ENCODE results near the gene ITGAL. TPM values are rescaled to one million over a fixed set of nuclear protein-coding genes. Genes with fewer than 3 reads are reported as not detected.

The ITGAL gene
- total and polyA plus RNA-seq, 2 donors (not counting 3 experiments of a cell fraction or from before 2014, with no cell fraction given) = not detected

GRCh38 chr16:30429418-30429677 is 43.2 kb upstream of the ITGAL start:
- Histone ChIP-seq H3K27ac (ENCODE audit: insufficient read depth, low read depth, low read length) (peak overlapping the region; percentile 14), H3K9me1 (replicated peaks; ENCODE audit: control insufficient read depth, extremely low read depth, insufficient read depth, low read length) (no peaks in the 10 kb centered on the region), H3K4me1 (ENCODE audit: control insufficient read depth, extremely low read depth, insufficient read depth, low read length) (peaks cover 23% of the 10 kb centered on the region), H3K9ac (replicated peaks; ENCODE audit: extremely low read depth, insufficient read depth, low read length) (peak overlapping the region; percentile 65), H2AFZ (ENCODE audit: low read depth, low read length) (peak overlapping the region; percentile 53), H3K79me2 (ENCODE audit: control insufficient read depth, insufficient read depth, low read length) (peaks cover 19% of the 10 kb centered on the region), H4K20me1 (replicated peaks; ENCODE audit: control insufficient read depth, extremely low read depth, insufficient read depth, low read length) (no peaks in the 10 kb centered on the region), H3K4me2 (ENCODE audit: insufficient read depth, low read length) (peak overlapping the region; percentile 88), H3K9me3 (replicated peaks; ENCODE audit: control insufficient read depth, insufficient read depth, low read length) (no peaks in the 10 kb centered on the region), H3K4me3 (replicated peaks in 1 of 3; ENCODE audit: insufficient read depth in 1 of 3, low read depth in 1 of 3, low read length in 3 of 3) (peak overlapping the region; percentile 40 to 73 (median 63)), H3K27me3 (ENCODE audit: control insufficient read depth in 2 of 2, insufficient read depth in 2 of 2, low read length in 2 of 2) (peaks cover 0 to 4% of the 10 kb centered on the region in 2 experiments), H3K36me3 (ENCODE audit: control insufficient read depth in 2 of 2, extremely low read depth in 1 of 2, insufficient read depth in 2 of 2, low read length in 2 of 2) (no peaks in the 10 kb centered on the region)
- TF ChIP-seq GATA2 (IDR thresholded peaks at IDR 0.05; ENCODE audit: insufficient read depth, insufficient read length, low read depth, low read length) = no peak
- no peak for TF ChIP-seq POLR2A (IDR thresholded peaks at IDR 0.05; ENCODE audit: low read depth, low read length)
- dilution Hi-C loops (cut with MboI; ENCODE audit: extremely low pct_ligation_motif_present, low sequenced_read_pairs) (no loop called here), intact Hi-C loops (cut with micrococcal nuclease) (no loop called here)
- POLR2A ChIA-PET = interaction anchor here (1.0 to 1.5 kb wide), 4 partner anchors 11 to 364 kb away, joined by 4 to 6 read pairs (median 4); partner anchors contain the start of genes ALDOA, ZNF764 and ZNF771
- CTCF ChIA-PET = interaction anchor here (0.6 to 2.8 kb wide), 46 partner anchors 9 to 337 kb away, joined by 3 to 46 read pairs (median 5); partner anchors contain the start of genes PRR14, SEPHS2, TBC1D10B and TBX6
- no TSS peak for BruUV-seq (replicated peaks)
- FAIRE-seq (no peak), DNase-seq (ENCODE audit: low read depth, low spot score) (no peak)

GRCh38 chr16:30429678-30430427 is 42.7 kb upstream of the ITGAL start, which contains the start of gene DCTPP1:
DCTPP1 (minus strand) TSS chr16:30430030; CDS start chr16:30429980, 50 bp downstream.
- Histone ChIP-seq H3K27ac (ENCODE audit: insufficient read depth, low read depth, low read length) (peak within 1 kb of the TSS; percentile 38), H2AFZ (ENCODE audit: low read depth, low read length) (peak within 1 kb of the TSS; percentile 88), H3K9ac (replicated peaks; ENCODE audit: extremely low read depth, insufficient read depth, low read length) (peak within 1 kb of the TSS; percentile 65), H4K20me1 (replicated peaks; ENCODE audit: control insufficient read depth, extremely low read depth, insufficient read depth, low read length) (no peaks in the 10 kb centered on the region), H3K36me3 (ENCODE audit: control insufficient read depth in 2 of 2, extremely low read depth in 1 of 2, insufficient read depth in 2 of 2, low read length in 2 of 2) (no peaks in the 10 kb centered on the region), H3K9me1 (replicated peaks; ENCODE audit: control insufficient read depth, extremely low read depth, insufficient read depth, low read length) (no peaks in the 10 kb centered on the region), H3K27me3 (ENCODE audit: control insufficient read depth in 2 of 2, insufficient read depth in 2 of 2, low read length in 2 of 2) (peaks cover 0 to 4% of the 10 kb centered on the region in 2 experiments), H3K4me3 (replicated peaks in 1 of 3; ENCODE audit: insufficient read depth in 1 of 3, low read depth in 1 of 3, low read length in 3 of 3) (peak within 1 kb of the TSS; percentile 40 to 73 (median 63)), H3K4me1 (ENCODE audit: control insufficient read depth, extremely low read depth, insufficient read depth, low read length) (peaks cover 23% of the 10 kb centered on the region), H3K79me2 (ENCODE audit: control insufficient read depth, insufficient read depth, low read length) (peaks cover 19% of the 10 kb centered on the region), H3K4me2 (ENCODE audit: insufficient read depth, low read length) (peak within 1 kb of the TSS; percentile 88), H3K9me3 (replicated peaks; ENCODE audit: control insufficient read depth, insufficient read depth, low read length) (no peaks in the 10 kb centered on the region)
- intact Hi-C loops (cut with micrococcal nuclease) = loop anchor here (1.0 to 2.0 kb wide), 5 partner anchors 97 to 265 kb away; partner anchors contain the start of gene ZNF785
- FAIRE-seq = peak; percentile 98
- peak; percentile 97 for DNase-seq (ENCODE audit: low read depth, low spot score)
- dilution Hi-C loops (cut with MboI; ENCODE audit: extremely low pct_ligation_motif_present, low sequenced_read_pairs) = no loop called here
- CTCF ChIA-PET = interaction anchor here (0.6 to 2.8 kb wide), 47 partner anchors 9 to 338 kb away, joined by 3 to 46 read pairs (median 5); partner anchors contain the start of genes PRR14, SEPHS2, TBC1D10B and TBX6
- POLR2A ChIA-PET = interaction anchor here (1.0 to 1.5 kb wide), 4 partner anchors 12 to 364 kb away, joined by 4 to 6 read pairs (median 4); partner anchors contain the start of genes ALDOA, ZNF764 and ZNF771
- TF ChIP-seq MAX (IDR thresholded peaks at IDR 0.05; ENCODE audit: insufficient read depth, insufficient read length) = no peak
- TF ChIP-seq MYC (IDR thresholded peaks at IDR 0.05; ENCODE audit: low read depth, low read length) = no peak
- TF ChIP-seq CTCF (IDR thresholded peaks at IDR 0.05; ENCODE audit: extremely low read depth in 1 of 2, insufficient read depth in 1 of 2, low read depth in 1 of 2, low read length in 2 of 2) = peak; percentile 66 to 78
- TF ChIP-seq POLR2AphosphoS5 (IDR thresholded peaks at IDR 0.05; ENCODE audit: insufficient read depth, low read depth, low read length) = no peak
- TF ChIP-seq JUN (IDR thresholded peaks at IDR 0.05; ENCODE audit: borderline replicate concordance, insufficient read depth, insufficient read length, low read depth) = peak; percentile 5
- TF ChIP-seq GATA2 (IDR thresholded peaks at IDR 0.05; ENCODE audit: insufficient read depth, insufficient read length, low read depth, low read length) = no peak
- TF ChIP-seq POLR2A (IDR thresholded peaks at IDR 0.05; ENCODE audit: low read depth, low read length) = peak; percentile 25
- TF ChIP-seq EZH2 (IDR thresholded peaks at IDR 0.05; ENCODE audit: borderline replicate concordance, low read depth, low read length, severe bottlenecking) = no peak
- no peak for TF ChIP-seq FOS (IDR thresholded peaks at IDR 0.05; ENCODE audit: borderline replicate concordance, insufficient read depth, low read length)
- BruUV-seq (replicated peaks) = TSS peak; percentile 82

Data from endothelial cell of umbilical vein (primary cell).